ENCODE data around the gene KCNG4.

The KCNG4 gene

DNA sequence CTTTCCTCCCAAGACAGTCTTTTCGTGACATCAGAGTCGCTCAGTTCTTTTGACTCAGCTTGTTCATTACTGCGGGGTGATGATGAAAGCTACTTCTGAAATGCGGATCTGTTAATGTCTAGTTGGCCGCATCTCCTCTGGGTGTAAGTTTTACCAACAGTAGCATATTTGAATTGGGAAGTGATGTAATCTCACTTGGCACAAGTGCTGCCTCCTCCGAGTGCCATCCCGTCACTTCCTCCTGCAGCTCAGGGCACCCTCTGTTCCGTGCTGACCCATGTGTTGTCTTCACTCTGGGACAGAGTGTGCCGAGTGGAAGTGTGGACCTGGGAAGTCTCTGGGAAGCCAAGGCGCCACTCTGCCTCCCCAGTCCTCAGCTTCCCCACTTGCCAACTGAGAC lies 40.0 kb downstream of the KCNG4 start:
- no peak for DNase-seq

GRCh38 chr16:84199097-84199496 lies 40.7 kb downstream of the KCNG4 start:
- DNase-seq = no peak

DNA sequence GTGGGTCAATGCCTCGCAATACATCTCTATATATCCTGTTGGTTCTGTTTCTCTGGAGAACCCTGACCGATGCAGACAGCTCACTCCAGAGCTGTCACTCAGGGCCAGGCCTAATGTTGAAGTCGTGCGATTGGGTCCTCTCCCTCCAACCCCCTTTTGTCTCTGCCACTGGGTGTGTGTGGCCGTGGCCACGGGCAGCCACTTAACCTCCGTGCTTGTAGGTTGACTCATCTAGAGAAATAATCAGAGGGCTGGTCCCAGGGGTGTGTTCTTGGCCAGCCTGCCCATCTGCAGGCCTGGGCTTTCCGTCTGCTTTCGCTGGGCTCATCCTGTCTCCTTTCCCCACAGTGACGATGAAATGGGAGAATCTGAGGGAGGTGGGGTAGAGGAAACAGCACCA lies 41.4 kb downstream of the KCNG4 start:
- DNase-seq = no peak

DNA sequence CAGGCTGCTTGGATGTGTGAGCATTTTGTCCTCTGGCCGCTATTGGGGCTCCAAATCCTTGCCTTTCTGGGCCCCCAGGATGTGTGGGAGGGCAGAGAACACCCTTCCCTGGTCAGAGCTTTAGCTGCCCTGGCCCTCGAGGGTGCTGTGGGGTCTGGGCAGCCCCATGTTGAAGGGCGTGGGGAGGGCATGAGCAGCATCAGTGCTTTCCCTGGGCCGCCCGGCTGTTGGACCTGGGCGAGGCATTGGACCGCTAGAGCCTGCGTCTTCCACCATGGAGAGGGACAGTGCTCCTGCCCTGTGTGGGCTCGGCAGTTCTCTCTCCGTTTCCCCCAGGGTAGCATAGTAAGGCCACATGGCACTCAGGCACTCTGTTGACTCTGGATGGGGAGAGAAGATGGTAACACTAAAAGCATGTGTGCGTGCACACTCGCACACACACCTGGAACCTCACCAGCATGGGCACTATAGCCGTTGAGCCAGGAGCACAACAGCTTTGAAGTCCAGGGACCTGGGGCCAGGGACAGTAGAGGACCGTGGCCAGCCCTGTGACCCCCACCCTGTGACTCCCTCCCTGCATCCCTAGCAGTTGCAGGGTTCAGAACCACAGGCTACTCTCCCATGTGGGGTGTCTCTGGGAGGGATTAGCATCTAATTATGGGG lies 42.2 kb downstream of the KCNG4 start:
- DNase-seq = no peak

- no peak for DNase-seq
Observed at GRCh38 chr16:84196727-84197394, 43.0 kb downstream of the KCNG4 start.

- no peak for DNase-seq
Observed at GRCh38 chr16:84196101-84196500, 43.7 kb downstream of the KCNG4 start.

DNA sequence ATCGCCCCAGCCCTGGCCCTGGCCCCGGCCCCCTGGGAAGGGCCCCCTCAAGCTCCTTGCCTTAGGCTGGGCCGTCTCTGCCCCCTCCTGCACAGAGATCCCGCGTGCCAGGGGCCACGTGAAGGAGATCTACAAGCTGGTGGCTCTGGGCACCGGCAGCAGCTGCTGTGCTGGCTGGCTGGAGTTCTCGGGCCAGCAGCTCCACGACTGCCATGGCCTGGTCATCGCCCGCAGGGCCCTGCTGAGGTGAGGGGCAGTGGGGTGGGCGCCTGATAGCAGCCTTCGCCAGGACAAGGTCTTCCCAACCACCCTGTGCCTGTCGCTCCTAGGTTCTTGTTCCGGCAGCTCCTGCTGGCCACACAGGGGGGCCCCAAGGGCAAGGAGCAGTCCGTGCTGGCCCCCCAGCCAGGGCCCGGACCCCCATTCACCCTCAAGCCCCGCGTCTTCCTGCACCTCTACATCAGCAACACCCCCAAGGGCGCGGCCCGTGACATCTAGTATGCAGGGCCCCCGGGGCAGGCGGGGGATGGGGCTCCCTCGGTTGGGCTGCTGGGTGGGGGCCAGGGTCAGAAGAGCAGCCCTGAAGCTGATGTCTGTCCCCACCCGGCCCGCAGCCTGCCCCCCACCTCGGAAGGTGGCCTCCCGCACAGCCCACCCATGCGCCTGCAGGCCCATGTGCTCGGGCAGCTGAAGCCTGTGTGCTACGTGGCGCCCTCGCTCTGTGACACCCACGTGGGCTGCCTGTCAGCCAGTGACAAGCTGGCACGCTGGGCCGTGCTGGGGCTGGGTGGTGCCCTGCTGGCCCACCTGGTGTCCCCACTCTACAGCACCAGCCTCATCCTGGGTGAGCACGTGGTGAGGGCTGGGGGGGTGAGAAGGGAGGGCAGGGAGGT lies 44.4 kb downstream of the KCNG4 start:
- no peak for DNase-seq

DNA sequence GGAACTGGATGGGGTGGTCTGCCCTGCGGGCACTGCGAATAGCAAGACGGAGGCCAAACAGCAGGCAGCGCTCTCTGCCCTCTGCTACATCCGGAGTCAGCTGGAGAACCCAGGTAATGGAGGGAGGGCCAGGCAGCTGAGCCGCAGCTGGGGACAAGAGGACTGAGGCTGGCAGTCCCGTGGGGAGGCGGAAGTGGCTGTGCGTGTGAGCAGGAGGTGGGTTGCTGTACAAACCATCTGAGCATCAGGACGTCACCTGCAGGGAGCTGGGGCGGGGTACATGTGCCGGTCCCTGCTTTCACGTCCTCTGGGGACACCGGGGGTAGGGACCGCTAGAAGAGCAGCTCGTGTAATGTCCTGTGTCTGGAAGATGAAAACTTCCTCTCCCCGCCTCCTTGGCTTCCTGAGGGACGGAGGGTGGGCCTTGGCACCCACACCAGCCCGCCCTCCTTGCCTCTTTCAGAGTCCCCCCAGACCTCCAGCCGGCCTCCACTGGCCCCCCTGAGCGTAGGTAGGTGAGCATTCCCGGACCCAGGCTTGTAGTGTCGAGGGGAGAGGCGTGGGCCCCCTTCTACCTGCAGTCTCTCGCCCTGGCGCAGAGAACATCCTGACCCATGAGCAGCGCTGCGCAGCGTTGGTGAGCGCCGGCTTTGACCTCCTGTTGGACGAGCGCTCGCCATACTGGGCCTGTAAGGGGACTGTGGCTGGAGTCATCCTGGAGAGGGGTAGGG lies 45.2 kb downstream of the KCNG4 start:
- peak; percentile 62 for DNase-seq

DNA sequence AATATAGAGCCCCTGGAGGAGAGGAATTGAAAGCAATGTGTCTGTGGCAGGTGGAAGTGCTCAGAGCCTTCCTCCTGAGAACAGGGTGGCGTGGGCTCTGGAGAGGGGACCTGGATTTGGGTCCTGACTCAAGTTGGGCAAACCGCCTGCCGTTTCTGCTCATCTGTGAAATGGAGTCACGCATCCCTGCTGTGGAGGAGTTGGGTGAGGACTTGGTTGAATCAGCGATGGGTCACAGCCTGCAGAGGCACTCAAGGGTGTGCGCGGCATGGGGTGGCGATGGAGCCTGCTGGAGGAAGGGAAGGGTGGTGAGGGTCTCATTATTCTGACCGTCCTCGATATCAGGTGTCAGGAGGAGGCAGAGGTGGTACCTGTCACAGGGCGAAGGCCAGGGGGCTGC lies 45.8 kb downstream of the KCNG4 start:
- no peak for DNase-seq

DNA sequence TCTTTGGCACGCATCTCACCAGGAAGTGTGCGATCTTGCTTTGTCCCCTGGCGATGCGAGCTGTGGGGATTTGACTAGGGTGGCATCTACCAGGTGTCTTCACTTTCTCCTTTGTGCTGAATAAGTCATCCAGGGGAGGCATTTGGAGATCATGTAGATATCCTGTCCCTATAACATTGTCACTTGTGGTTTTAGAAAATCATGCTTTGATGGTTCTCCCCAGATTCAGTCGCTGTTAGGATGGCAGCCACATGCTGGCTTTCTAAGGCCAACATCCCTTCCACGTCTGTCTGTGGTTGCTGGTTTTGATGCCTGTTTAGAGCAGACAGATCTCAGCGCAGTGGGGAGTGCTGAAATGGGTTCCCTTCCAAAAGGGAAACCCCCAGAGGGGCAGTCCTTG lies 46.3 kb downstream of the KCNG4 start:
- DNase-seq = no peak

DNA sequence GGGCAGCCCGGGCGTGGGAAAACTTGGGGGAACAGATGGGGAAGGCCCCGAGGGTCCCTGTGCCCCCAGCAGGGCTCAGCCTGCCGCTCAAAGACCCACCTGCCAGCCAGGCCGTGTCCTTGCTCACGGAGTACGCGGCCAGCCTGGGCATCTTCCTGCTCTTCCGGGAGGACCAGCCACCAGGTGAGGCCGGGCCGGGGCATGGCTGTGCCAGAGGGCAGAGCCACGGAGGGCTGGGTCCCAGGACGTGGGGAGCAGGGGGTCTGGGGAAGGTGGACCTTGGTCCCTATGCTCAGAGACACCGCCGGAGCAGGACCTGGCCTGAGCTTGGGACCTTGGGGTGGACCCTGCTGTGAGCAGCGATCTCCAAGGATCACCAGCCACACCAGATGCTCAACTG lies 48.3 kb downstream of the KCNG4 start:
- DNase-seq = no peak

GRCh38 chr16:84190731-84191388 lies 49.0 kb downstream of the KCNG4 start, which contains the start of gene ADAD2:
TSS of gene ADAD2 (plus strand) at chr16:84191157. CDS start at chr16:84191231, 74 bp downstream.
- DNase-seq = no peak

DNA sequence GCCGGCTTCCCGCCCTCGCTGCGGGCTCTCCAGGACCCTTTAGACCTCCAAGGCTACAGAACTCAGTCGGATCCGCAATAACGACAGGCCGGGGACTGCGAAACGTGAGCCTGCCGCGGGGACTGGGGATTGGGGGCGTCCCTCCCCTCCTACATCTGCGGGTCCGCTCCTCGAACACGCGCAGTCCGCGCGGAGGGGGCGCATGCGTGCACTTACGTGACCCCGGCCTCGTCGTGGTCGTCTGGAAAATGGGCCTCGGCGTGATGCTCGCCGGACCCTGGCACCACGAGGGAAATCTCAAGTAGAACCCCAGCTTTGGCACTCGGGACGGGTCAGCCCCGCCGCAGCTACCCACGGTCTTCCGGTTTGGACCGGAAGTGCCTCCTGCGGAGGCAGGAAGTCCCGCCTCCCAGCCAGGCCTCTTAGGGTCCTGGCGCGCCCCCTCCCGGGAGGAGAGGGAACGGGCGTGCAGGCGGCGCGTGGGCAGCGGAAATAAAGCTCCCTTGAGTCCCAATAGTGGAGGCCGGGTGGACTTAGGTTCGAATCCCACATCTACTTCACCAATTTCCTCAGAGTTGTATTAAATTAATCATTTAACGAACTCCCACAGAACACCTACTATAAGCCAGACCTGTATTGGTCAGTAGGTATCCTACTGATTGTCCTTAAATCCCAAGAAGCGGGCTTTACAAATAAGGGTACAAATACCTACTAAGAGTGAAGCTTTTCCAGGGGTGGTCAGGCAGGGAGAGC lies 53.0 kb downstream of the KCNG4 start, which contains the start of gene TAF1C:
TAF1C (minus strand) TSS at position 373 of the 753 bp plus-strand sequence. CDS start 2,069 bp downstream, outside the sequence.
- peak; percentile 91 for DNase-seq

GRCh38 chr16:84184775-84185174 lies 55.0 kb downstream of the KCNG4 start:
- DNase-seq = no peak

- no peak for DNase-seq
Observed at GRCh38 chr16:84183911-84184591, 55.8 kb downstream of the KCNG4 start.

DNA sequence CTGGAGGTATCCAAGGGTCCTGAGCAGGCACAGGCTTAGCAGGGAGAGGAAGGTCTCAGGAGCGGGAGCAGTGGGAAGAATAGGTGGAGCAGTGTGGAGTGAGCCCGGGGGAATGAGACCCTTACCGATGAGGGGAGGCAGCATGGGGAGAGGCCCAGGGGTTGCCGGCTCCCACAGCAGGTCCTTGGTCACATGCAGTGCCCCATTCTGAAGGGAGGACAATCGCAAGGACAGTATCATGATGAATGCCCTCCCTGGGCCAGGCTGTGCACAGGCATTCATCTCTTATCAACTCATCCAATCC lies 56.3 kb downstream of the KCNG4 start:
- DNase-seq = no peak

GRCh38 chr16:84182680-84183571 lies 56.9 kb downstream of the KCNG4 start:
- DNase-seq = no peak

DNA sequence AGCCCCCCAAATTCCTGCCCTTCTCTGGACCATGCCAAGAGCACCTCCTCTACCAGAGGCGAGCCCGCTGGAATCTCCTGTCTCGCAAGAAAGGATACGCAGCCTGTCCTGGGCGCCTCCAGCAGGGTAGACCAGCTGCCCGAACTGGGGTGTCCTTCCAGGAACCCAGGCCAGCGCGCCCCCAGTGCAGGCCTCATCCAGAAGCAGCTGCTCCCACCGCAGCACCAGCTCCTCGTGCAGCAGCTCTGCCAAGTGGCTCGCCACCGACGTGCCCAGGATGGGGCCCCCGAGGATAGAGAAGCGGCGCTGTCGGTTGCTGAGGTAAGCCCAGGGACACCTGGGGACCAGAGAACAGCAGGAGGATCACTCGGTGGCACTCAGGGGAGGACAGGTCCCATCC lies 57.7 kb downstream of the KCNG4 start:
- no peak for DNase-seq

DNA sequence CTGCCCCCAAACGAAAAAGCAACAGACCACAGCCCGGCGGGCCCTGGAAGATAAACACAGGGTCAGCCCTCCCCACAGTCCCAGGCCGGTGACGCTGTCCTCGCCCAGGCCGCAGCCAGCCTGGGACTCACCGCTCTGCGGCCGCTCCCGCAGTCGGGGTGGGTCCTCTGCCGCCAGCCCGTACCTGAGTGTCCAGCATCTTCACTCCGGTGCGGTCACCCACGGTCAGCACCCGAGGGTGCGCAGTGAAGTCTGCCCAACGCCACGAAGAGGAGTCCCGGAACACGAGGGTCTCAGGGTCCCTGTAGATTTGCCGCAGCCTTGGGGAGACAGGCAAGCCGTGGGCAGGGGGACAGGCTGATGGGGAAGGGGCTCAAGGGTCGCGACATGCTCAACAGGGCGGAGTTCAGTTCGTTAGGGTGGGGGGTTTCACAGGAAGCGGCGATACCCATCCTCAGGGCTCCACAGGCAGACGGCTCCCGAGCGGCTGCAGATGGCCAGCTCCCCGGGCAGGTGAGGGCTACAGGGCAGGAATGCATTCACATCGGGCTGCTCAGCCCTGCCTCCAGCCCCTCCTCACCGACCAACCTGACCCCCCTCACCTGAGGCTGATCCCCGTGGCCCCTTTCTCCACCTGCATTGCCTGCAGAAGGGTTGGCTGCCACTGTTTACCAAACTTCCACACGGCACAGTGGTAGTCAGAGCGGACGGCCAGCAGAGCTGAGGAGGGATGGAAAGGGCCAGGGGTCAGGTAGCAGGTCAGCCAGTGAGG lies 58.5 kb downstream of the KCNG4 start:
- DNase-seq = no peak

Data from NCI-H2171 (cell line).